ENCODE measurements around the gene DET1.
"Not testable (repeated sequence)": the region's sequence is repeated elsewhere in the genome, so short reads cannot be mapped to it uniquely, and the experiment has no call there.

The DET1 gene

GRCh38 chr15:88545578-88546247, 768 bp downstream of the DET1 start:
- H3K4me3 ChIP-seq (ENCODE audit: low read depth, low read length) = peak overlapping the region; percentile 62
- DNase-seq (ENCODE audit: low read depth) = not testable (repeated sequence)

DNA sequence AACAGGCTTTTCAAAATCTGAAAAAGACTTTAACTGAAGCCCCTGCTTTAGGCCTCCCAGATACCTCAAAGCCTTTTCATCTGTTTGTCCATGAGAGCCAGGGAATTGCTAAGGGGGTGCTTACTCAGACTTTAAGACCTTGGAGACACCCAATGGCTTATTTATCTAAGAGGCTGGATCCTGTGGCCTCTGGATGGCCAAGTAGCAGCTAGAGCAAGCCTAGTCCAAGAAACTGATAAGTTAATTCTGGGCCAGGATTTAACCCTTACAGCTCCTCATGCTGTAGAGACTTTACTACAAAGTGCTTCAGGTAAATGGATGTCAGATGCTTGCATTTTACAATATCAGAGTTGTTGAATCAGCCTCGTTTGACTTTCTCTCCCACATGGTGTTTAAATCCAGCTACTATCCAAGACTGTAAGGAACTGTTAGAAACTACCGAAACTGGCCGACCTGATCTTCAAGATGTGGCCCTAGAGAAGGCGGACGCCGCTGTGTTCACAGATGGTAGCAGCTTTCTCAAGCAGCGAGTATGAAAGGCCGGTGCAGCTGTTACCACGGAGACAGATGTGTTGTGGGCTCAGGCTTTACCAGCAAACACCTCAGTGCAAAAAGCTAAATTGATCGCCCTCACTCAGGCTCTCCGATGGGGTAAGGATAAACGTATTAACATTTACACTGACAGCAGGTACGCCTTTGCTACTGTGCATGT, 3.3 kb downstream of the DET1 start:
- TF ChIP-seq, protein P1, sequence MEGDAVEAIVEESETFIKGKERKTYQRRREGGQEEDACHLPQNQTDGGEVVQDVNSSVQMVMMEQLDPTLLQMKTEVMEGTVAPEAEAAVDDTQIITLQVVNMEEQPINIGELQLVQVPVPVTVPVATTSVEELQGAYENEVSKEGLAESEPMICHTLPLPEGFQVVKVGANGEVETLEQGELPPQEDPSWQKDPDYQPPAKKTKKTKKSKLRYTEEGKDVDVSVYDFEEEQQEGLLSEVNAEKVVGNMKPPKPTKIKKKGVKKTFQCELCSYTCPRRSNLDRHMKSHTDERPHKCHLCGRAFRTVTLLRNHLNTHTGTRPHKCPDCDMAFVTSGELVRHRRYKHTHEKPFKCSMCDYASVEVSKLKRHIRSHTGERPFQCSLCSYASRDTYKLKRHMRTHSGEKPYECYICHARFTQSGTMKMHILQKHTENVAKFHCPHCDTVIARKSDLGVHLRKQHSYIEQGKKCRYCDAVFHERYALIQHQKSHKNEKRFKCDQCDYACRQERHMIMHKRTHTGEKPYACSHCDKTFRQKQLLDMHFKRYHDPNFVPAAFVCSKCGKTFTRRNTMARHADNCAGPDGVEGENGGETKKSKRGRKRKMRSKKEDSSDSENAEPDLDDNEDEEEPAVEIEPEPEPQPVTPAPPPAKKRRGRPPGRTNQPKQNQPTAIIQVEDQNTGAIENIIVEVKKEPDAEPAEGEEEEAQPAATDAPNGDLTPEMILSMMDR (IDR thresholded peaks at IDR 0.05; ENCODE audit: control insufficient read depth, extremely low read depth, insufficient read depth) = no peak
- H3K4me3 ChIP-seq (ENCODE audit: low read depth, low read length) = no peak overlapping the region
- no peak for DNase-seq (ENCODE audit: low read depth)

DNA sequence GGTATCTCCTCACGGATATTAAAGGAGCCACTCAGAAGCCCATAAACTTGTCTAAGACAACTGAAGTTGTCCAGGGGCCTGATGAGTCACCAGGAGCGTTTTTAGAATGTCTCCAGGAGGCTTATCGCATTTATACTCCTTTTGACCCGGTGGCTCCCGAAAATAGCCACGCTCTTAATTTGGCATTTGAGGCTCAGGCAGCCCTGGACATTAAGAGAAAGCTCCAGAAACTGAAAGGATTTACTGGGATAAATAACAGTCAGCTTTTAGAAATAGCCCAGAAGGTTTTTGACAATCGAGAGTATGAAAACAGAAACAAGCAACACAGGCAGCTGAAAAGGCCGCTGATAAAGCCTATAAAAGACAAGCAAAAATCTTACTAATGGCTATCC, 4.1 kb downstream of the DET1 start:
- DNase-seq (ENCODE audit: low read depth) = no peak
- H3K4me3 ChIP-seq (ENCODE audit: low read depth, low read length) = no peak overlapping the region
- TF ChIP-seq, protein P1 (IDR thresholded peaks at IDR 0.05; ENCODE audit: control insufficient read depth, extremely low read depth, insufficient read depth) = no peak

DNA sequence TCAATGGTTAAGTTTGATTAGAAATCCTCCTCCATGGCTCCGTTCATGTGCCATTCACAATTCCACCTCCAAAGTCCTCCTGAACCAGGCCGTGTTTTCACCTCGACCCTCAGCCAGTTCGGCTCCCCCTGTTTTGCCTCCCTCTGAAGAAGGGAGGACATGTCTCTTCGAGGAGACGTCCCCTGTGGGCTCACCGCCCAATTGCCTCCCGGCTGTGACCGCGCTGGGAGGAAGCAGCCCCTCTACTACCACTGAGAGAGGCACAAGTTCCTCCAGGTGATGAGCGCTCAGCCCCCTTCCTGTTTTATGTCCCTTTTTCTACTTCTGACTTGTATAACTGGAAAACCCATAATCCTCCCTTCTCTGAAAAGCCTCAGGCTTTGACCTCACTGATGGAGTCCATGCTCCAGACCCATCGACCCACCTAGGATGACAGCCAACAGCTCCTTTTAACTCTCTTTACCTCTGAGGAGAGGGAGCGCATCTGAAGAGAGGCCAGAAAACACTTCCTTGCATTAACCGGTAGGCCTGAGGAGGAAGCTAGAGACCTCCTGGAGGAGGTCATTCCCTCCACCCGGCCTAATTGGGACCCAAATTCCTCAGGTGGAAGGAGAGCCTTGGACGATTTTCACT, 4.7 kb downstream of the DET1 start:
- DNase-seq (ENCODE audit: low read depth) = no peak
- TF ChIP-seq, protein P1 (IDR thresholded peaks at IDR 0.05; ENCODE audit: control insufficient read depth, extremely low read depth, insufficient read depth) = no peak
- H3K4me3 ChIP-seq (ENCODE audit: low read depth, low read length) = no peak overlapping the region

DNA sequence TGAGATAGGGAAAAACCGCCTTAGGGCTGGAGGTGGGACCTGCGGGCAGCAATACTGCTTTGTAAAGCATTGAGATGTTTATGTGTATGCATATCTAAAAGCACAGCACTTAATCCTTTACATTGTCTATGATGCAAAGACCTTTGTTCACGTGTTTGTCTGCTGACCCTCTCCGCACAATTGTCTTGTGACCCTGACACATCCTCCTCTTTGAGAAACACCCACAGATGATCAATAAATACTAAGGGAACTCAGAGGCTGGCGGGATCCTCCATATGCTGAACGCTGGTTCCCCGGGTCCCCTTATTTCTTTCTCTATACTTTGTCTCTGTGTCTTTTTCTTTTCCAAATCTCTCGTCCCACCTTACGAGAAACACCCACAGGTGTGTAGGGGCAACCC, 5.4 kb downstream of the DET1 start:
- DNase-seq (ENCODE audit: low read depth); H3K4me3 ChIP-seq (ENCODE audit: low read depth, low read length): not testable (repeated sequence)

GRCh38 chr15:88540350-88540749, 6.1 kb downstream of the DET1 start:
- not testable (repeated sequence) for H3K4me3 ChIP-seq (ENCODE audit: low read depth, low read length); DNase-seq (ENCODE audit: low read depth)

DNA sequence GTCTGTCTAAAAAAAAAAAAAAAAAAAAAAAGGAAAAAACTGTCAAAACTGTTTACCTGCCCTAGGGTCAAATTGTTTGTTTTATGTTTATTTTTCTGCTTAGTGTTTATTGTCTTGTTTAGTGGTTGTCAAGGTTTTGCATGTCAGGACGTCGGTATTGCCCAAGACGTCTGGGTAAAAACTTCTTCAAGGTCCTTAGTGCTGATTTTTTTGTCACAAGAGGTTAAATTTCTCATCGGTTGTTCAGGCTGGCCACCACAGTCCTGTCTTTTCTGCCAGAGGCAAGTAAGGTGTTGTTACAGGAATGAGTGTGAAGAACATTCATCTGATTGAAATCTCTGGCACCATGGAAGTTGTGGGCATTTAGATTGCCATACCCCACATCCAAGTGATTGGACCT, 7.0 kb downstream of the DET1 start:
- H3K4me3 ChIP-seq (ENCODE audit: low read depth, low read length) = no peak overlapping the region
- TF ChIP-seq, protein P1 (IDR thresholded peaks at IDR 0.05; ENCODE audit: control insufficient read depth, extremely low read depth, insufficient read depth) = no peak

GRCh38 chr15:88538972-88539371, 7.5 kb downstream of the DET1 start:
- H3K4me3 ChIP-seq (ENCODE audit: low read depth, low read length) = no peak overlapping the region
- TF ChIP-seq, protein P1 (IDR thresholded peaks at IDR 0.05; ENCODE audit: control insufficient read depth, extremely low read depth, insufficient read depth) = no peak
- no peak for DNase-seq (ENCODE audit: low read depth)

More for the DNA sequence above, 7.0 kb downstream of the DET1 start:
- DNase-seq (ENCODE audit: low read depth) = no peak

All from LNCaP clone FGC (cell line).